Embryonic facial prominence (tissue), 1 donor: Measurements from ENCODE around the gene ZNF329.
"Not testable (repeated sequence)": the region's sequence is repeated elsewhere in the genome, so short reads cannot be mapped to it uniquely, and the experiment has no call there.

Experiments
- DNase-seq: peaks from one replicate; pipeline ENCODE4 v3.0.0-alpha.2; 2016; ENCODE audit errors: extremely low spot score

ZNF329 gene

DNA sequence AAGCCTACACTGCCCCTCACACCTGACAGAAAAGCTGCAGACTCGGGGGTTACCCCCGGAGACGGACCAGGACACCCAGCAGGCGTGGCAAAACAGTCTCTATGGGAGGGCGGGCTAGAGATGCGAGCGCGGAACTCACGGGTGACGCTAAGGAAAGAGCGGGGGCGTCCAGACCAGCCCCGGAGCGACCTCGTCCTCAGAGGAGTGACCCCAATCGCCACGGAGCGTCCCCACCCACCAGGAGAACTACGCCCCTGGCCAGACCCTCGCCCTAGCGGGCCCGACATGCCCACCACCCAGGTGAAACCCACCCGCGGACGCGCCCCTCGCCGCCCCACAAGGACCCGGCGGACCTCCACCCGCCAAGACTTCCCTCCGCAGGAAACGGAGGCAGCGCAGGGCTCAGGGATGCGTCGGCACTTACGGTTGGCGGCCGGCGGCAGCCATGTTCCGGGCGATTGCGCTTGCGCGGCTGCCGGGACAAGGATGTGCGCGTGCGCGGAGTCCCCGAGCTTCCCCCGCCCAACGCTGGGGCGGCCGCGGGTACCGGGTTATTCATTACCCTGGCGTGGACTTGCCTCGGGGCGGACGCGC is at the start of gene ZNF329:
Gene ZNF329 (minus strand): TSS at position 462 of the 594 bp plus-strand sequence. CDS start 21,286 bp downstream, outside the sequence.
- DNase-seq = peak; percentile 62

DNA sequence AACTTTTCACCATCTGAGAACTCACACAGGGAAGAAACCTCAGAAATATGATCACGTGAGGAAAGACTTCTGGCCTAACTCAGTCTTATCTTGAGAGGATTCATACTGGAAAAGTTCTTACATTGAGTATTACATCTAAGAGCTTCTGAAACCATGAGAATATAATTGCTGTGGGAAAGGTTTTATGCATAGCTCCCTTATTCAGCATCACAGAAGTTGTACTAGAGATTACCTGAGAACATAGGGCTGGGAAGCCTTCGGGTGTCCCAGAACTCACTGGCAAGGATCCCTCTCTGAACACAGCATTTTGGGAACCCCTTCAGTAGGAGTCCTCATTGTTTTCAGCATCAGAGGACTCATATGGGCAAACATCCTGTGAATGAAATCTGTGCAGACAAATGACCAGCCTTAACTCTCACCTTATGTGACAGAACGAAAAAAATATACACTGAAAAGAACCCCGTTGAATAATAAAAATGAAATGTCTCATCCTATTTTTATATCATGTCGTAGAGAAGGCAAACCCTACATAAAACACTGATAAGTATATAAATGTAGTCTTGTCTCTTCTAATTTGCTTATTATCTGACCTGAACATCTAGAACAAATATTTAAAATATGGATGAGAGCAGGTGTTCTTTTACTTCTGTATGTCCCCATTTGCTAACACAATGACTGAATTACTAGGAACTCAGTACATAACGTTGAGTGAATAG is 46.5 kb upstream of the ZNF329 start:
- no peak for DNase-seq

DNA sequence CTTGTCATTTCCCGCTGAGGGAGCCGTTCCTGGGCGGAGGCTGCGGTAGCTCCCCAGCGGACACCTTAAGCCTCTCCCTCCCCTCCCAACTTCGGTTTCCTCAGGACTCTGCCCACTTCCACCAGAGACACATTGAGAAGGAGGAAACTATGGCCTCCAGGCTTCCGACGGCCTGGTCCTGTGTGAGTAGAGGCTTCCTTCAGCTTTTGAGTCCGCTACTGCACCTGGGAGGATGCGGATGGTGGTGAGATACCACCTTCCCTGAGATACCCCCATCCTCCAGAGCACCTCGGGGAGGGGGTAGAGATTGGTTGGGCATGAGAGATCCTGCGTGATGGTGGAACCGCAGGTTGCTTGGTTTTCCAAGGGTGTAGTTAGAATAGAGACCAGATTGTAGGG is 33.2 kb upstream of the ZNF329 start:
- DNase-seq = no peak

DNA sequence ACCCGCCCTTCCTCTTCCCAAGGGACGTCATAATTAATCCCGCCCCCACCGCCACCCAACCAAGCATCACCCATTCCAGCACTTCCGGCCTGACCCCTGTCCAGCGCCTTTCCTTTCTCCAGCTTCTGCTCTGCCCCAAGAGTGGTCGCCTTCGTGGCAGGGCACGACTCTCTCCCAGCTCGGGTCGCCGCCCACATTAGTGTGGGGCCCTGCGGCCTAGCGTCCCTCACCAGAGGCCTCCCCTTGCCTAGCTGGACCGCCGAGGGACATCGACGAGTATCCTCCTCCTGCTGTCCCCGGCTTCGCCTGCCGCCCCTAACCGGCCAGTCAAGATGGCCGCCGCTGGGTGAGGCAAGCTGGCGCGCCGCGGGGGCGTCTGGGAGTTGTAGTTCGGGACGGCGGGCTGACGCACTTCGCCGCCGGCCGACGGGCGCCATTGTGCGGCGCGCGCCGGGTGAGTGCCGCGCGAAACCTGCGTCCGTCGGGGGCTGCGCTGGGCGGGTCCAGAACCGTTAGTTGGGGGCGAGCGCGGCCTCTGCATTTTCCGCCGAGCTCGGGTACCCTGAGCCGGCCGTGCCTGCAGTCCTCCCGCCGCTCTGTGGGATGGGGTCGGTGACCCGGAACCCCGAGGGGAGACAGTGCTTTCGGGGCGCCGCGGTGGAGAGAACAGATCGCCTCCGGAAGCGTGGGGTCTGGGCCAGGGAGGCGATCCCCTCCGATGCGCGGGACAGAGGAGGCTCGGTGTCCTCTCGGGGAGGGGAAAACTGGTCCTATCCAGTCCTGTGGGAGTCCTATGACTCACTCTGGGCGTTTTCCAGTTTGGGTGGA is 32.6 kb upstream of the ZNF329 start, which contains the start of gene ZNF274:
Gene ZNF274 (plus strand): TSS at position 73 of the 828 bp plus-strand sequence. CDS start 905 bp downstream, outside the sequence.
- peak; percentile 90 for DNase-seq

GRCh38 chr19:58182577-58182988 is 32.0 kb upstream of the ZNF329 start:
- no peak for DNase-seq

DNA sequence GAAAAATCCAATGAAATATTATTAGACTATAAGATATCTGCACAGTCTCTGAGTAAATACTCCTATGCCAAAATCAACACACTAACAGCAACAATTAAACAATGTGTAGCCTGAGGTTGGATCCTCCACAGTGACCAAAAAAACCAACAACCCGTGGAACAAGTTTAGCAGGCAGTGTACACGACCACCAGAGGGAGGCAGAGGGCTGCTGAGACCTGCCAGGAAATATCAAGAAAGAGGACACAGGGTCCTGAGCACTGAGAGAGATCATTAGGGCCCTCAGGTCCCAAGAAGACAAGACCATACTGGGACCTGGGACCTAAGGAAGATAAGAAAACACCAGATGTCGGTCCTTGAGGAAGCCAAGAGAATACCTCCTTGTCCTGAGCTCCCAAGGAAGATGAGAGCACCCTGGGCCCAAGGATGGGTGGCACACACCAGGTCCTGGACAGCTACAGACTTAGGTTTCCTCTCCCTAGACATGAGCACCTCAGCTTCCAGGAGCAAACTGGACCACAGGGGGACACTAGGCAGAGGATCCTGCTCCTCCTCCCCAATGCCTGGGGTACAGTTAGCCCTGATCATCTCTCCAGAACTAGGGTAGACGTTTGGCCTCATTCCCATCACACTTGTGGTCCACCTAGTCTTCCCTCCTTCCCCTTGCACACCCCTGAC is 31.4 kb upstream of the ZNF329 start:
- no peak for DNase-seq

DNA sequence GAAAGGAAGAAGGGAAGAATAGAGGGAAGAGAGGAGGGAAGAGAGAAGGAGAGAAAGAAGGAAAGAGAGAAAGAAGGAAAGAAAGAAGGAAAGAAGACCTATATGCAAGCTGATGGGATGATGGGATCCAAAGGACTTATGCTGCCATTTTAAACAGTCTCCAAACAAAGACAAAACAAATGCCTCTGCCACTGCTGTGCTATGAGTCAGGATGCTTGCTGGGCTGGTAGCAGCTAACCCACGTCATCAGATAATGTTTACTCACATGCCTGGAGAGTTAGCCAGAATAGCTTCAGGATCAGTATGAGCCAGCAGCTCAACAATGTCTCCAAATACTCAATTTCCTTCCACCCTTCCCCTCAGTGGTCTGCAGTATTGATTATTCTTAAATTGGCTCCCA is 20.3 kb upstream of the ZNF329 start:
- no peak for DNase-seq

GRCh38 chr19:58166708-58167280 is 16.2 kb upstream of the ZNF329 start:
- DNase-seq = no peak

GRCh38 chr19:58166268-58166667 is 15.7 kb upstream of the ZNF329 start:
- no peak for DNase-seq

DNA sequence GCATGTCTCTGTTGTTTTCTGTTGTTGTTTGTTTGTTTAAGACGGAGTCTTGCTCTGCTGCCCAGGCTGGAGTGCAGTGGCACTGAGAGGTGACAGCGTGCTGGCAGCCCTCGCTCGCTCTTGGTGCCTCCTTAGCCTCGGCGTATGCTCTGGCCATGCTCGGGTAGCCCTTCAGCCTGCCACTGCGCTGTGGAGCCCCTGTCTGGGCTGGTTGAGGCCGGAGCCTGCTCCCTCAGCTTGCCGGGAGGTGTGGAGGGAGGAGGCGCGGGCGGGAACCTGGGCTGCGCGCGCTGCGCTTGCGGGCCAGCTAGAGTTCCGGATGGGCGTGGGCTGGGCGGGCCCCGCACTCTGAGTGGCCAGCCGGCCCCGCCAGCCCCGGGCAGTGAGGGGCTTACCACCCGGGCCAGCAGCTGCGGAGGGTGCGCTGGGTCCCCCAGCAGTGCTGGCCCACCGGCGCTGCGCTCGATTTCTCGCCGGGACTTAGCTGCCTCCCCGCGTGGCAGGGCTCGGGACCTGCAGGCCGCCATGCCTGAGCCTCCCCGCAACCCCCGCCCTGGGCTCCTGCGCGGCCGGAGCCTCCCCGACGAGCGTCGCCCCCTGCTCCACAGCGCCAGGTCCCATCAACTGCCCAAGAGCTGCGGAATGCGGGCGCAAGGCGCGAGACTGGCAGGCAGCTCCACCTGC is 6.6 kb upstream of the ZNF329 start:
- no peak for DNase-seq

GRCh38 chr19:58154679-58155648 is 4.4 kb upstream of the ZNF329 start:
- DNase-seq = peak; percentile 87

DNA sequence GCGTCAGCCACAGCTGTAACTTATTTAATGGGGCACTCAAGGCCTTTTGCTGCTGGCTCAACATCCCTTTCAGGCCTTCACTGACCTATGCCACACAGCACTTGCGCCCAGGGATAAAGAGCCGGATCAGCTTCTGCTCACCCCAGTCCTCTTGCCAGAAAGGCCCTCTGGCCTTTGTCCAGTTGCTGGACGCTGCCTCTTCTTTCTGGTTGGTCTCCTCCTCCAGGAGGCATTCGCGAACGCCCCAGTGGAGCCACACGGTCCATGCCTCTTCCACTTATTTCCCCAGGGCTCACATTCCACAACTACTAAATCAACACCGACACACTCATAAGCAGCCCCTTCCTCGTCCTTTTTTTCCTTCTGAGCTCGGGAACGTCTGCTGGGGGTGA is 3.7 kb upstream of the ZNF329 start:
- DNase-seq = peak; percentile 25

DNA sequence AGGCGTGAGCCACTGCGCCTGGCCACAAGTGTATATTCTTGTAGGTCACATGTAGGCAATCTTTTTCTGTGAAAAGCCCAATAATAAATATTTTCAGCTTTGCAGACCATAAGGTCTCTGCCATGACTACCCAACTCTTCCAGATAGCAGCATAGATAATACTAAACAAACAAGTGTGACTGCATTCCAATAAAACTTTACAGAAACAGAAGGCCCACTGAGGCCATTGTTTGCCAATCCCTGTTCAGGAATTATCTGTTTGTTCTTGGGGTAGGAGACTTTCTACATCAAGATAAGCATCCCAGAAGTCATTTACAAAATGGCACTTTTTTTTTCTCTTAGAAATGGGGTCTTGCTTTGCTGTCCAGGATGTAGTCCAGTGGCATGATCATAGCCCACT is 2.8 kb upstream of the ZNF329 start:
- DNase-seq = no peak

DNA sequence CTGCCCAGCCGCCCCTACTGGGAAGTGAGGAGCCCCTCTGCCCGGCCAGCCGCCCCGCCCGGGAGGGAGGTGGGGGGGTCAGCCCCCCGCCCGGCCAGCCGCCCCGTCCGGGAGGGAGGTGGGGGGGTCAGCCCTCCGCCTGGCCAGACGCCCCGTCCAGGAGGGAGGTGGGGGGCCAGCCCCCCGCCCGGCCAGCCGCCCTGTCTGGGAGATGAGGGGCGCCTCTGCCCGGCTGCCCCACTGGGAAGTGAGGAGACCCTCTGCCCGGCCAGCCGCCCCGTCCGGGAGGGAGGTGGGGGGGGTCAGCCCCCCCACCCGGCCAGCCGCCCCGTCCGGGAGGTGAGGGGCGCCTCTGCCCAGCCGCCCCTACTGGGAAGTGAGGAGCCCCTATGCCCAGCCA is 3.1 kb downstream of the ZNF329 start:
- DNase-seq = not testable (repeated sequence)

DNA sequence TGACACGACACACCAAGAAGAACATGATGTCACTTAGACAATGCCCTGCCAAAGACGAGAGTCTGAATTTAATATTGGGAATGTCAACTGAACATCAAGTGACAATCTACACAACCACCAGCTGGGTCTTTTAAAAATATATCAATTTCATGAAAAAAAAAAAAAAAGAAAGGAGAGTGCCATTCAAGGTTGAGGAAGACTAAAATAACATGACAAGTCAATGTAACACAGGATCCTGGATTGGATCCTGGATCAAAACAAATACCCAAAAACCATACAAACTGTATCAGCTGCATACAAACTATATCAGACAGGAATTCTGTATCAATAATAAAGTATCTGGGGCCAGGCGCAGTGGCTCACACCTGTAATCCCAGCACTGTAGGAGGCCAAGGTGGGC is 4.7 kb downstream of the ZNF329 start:
- DNase-seq = no peak

- DNase-seq = no peak
These were observed 16.3 kb downstream of the ZNF329 start for GRCh38 chr19:58134244-58134643.

DNA sequence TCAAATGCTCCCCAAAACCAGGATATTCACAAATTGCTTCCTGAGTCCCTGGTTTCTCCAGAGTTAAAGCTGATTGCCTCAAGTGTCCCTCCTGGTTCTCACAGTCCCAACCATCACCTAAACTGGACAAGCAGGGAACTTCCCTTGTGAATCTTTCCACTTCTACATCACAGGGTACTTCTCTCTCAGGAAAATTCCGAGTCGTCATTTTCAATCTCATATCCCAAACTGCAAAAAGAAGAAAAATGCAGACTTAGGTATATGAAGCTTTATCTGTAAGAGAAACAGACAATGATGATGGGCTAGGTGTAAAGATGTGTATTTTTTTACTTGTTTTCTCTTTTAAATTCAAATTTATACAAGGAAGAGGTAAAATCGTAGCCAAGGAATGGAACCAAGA is 21.3 kb downstream of the ZNF329 start:
- no peak for DNase-seq

DNA sequence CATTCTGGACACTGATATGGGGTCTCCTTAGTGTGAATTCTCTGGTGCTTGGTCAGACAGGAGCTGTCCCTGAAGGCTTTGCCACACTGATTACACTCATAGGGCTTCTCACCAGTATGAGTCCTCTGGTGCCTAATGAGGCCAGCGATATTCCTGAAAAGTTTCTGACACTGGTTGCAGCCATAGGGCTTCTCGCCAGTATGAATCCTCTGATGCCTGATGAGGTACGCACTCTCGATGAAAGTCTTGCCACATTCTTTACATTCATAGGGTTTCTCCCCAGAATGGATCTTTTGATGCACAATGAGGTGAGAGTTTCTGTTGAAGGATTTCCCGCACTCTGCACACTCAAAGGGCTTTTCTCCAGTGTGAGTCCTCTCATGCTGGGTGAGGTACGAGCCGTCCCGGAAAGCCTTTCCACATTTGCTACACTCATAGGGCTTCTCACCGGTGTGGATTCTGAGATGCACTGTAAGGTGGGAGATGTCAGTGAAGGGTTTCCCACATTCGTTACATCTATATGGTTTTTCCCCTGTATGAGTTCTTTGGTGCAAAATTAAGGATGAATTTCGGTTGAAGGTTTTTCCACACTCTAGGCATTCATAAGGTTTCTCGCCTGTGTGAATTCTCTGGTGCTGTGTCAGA is 22.4 kb downstream of the ZNF329 start:
- no peak for DNase-seq

DNA sequence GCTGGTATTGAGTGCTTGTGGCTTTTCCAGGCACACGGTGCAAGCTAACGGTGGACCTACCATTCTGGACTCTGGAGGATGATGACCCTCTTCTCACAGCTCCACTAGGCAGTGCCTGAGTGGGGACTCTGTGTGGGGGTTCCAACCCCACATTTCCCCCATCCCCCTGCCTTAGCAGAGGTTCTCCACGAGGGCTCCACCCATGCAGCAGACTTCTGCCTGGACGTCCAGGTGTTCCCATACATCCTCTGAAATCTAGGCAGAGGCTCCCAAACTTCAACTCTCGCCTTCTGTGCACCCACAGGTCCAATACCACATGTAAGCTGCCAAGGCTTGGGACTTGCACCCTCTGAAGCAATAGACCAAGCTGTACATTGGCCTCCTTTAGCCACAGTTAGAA is 27.2 kb downstream of the ZNF329 start:
- no peak for DNase-seq
